GM12891 (cell line): ENCODE measurements around the gene DIDO1.

Source experiments
- PAX5 ChIP-seq: IDR thresholded peaks from 2 replicates; pipeline ENCODE4 v1.6.1; 2011; ENCODE audit warnings: low read length, moderate library complexity, mild to moderate bottlenecking; ENCODE audit not compliant: insufficient read depth, severe bottlenecking
- POLR2A ChIP-seq: IDR thresholded peaks from 2 replicates; pipeline ENCODE4 v1.6.1; 2011; ENCODE audit warnings: low read depth, low read length, control low read depth
- POLR2AphosphoS5 ChIP-seq: IDR thresholded peaks from 2 replicates; pipeline ENCODE4 v1.6.1; 2011; ENCODE audit warnings: low read depth, low read length, control low read depth
- POU2F2 ChIP-seq: IDR thresholded peaks from 2 replicates; pipeline ENCODE4 v1.6.1; 2011; ENCODE audit warnings: low read depth, mild to moderate bottlenecking, control low read depth, low read length, moderate library complexity
- SPI1 ChIP-seq: IDR thresholded peaks from 2 replicates; pipeline ENCODE4 v1.6.1; 2011; ENCODE audit warnings: low read depth, low read length, control low read depth
- TAF1 ChIP-seq: IDR thresholded peaks from 2 replicates; pipeline ENCODE4 v1.6.1; 2011; ENCODE audit warnings: low read depth, low read length, control low read depth

GRCh38 chr20:62841705-62842212 lies 84.5 kb downstream of the DIDO1 start:
- TF ChIP-seq TAF1, result no peak
- TF ChIP-seq POLR2AphosphoS5, result no peak
- no peak for TF ChIP-seq POLR2A
- no peak for TF ChIP-seq PAX5
- TF ChIP-seq SPI1, result no peak
- no peak for TF ChIP-seq POU2F2
